ENCODE results near the gene RASSF5. TPM values are rescaled to one million over a fixed set of nuclear protein-coding genes. Genes with fewer than 3 reads are reported as not detected.
A peak's percentile ranks its signal among the peaks of the same experiment; 100 is the strongest.

RASSF5 gene
- total and polyA plus RNA-seq, 10 of the 15 experiments (the other 5 are each of a cell fraction or from before 2014, with no cell fraction given): 14.0 to 89.6 (median 68.9) TPM

GRCh38 chr1:206579747-206580437 is 72.6 kb downstream of the RASSF5 start (continued):
- TF ChIP-seq SPI1 (IDR thresholded peaks at IDR 0.05; ENCODE audit: borderline replicate concordance, insufficient read depth, low read depth, low read length) (peak; percentile 93), STAT1 (conservative IDR thresholded peaks at IDR 0.05) (no peak), ZNF384 (IDR thresholded peaks at IDR 0.05; ENCODE audit: borderline replicate concordance, low read depth, low read length) (no peak), ESRRA (IDR thresholded peaks at IDR 0.05; ENCODE audit: low read length) (no peak), RAD21 (IDR thresholded peaks at IDR 0.05; ENCODE audit: insufficient read depth, low read depth, low read length) (no peak), E2F8 (IDR thresholded peaks at IDR 0.05; ENCODE audit: low read depth, partially characterized antibody) (peak; percentile 92), CHD2 (IDR thresholded peaks at IDR 0.05; ENCODE audit: borderline replicate concordance, low read depth, low read length) (peak; percentile 39; the same call in 1 of the 2 replicates), ELK1 (IDR thresholded peaks at IDR 0.05; ENCODE audit: low read depth, low read length) (no peak), BCL3 (IDR thresholded peaks at IDR 0.05; ENCODE audit: borderline replicate concordance, insufficient read depth, low read depth, low read length, poor library complexity, severe bottlenecking) (no peak), HDGF (IDR thresholded peaks at IDR 0.05) (peak; percentile 91; the same call in 1 of the 2 replicates), NFXL1 (IDR thresholded peaks at IDR 0.05; ENCODE audit: borderline replicate concordance) (no peak), POLR2AphosphoS2 (IDR thresholded peaks at IDR 0.05; ENCODE audit: low read depth, low read length) (0 out of 2 replicates have a peak, but pooled peaks have one; percentile 37), ZNF687 (IDR thresholded peaks at IDR 0.05) (peak; percentile 97), TAF1 (IDR thresholded peaks at IDR 0.05; ENCODE audit: borderline replicate concordance, low read depth, low read length) (0 out of 2 replicates have a peak, but pooled peaks have one; percentile 28), MTA2 (IDR thresholded peaks at IDR 0.05; ENCODE audit: low read depth) (peak; percentile 70), NFYB (IDR thresholded peaks at IDR 0.05; ENCODE audit: insufficient read depth, low read depth, low read length) (no peak), KAT2A (conservative IDR thresholded peaks at IDR 0.05; ENCODE audit: control insufficient read depth, low read depth, low read length) (no peak), POU2F2 (IDR thresholded peaks at IDR 0.05; ENCODE audit: borderline replicate concordance, low read depth, low read length) (peak; percentile 59; the same call in 2 of the 3 replicates)
